Neural cell (in vitro differentiated cells): ENCODE results near the gene ZNF70. TPM values are rescaled to one million over a fixed set of nuclear protein-coding genes. Genes with fewer than 3 reads are reported as not detected.

Experiments
- H2AFZ ChIP-seq: fragments of 200-600, 300-800 bp; sonication (generic), shearing (Covaris generic); 2 replicates; pipeline ENCODE4 v1.6.0; 2014; ENCODE audit warnings: low read depth, mild to moderate bottlenecking, antibody characterized with exemption, low read length, moderate library complexity
- H3F3A ChIP-seq: fragments of 200-600 bp; shearing (Covaris generic); 2 replicates; pipeline ENCODE4 v1.6.1; 2016; ENCODE audit warnings: mild to moderate bottlenecking, moderate library complexity, mixed read lengths, antibody characterized with exemption, low read length; ENCODE audit not compliant: insufficient read depth, poor library complexity, severe bottlenecking
- H3K27ac ChIP-seq: fragments of 200-600, 300-800 bp; sonication (generic), shearing (Covaris generic); 2 replicates; pipeline ENCODE4 v1.5.1; 2014; ENCODE audit warnings: mild to moderate bottlenecking, low read length, moderate library complexity
- H3K27me3 ChIP-seq: fragments of 300-800, 200-600 bp; sonication (generic), shearing (Covaris generic); 2 replicates; pipeline ENCODE4 v1.6.0; 2014; ENCODE audit warnings: mild to moderate bottlenecking, low read depth, low read length, moderate library complexity; ENCODE audit not compliant: insufficient read depth
- H3K36me3 ChIP-seq: fragments of 300-800, 200-600 bp; sonication (generic), shearing (Covaris generic); 2 replicates; pipeline ENCODE4 v1.5.1; 2014; ENCODE audit warnings: mild to moderate bottlenecking, antibody characterized with exemption, low read length, moderate library complexity; ENCODE audit not compliant: insufficient read depth
- H3K4me2 ChIP-seq: fragments of 300-800, 200-600 bp; sonication (generic), shearing (Covaris generic); 2 replicates; pipeline ENCODE4 v1.6.0; 2014; ENCODE audit warnings: mild to moderate bottlenecking, low read length
- H3K4me3 ChIP-seq: fragments of 300-800, 200-600 bp; sonication (generic), shearing (Covaris generic); 2 replicates; pipeline ENCODE4 v1.5.1; 2014; ENCODE audit warnings: mild to moderate bottlenecking, low read length, moderate library complexity
- H3K79me2 ChIP-seq: fragments of 200-600 bp; shearing (Covaris generic); replicated peaks from 2 replicates; pipeline ENCODE4 v1.6.0; 2014; ENCODE audit warnings: mild to moderate bottlenecking, low read length, moderate library complexity; ENCODE audit not compliant: insufficient read depth
- H3K9ac ChIP-seq: fragments of 300-800, 200-600 bp; sonication (generic), shearing (Covaris generic); 2 replicates; pipeline ENCODE4 v1.6.1; 2016; ENCODE audit warnings: mild to moderate bottlenecking, low read length, mixed read lengths
- H3K9me2 ChIP-seq: fragments of 200-600 bp; shearing (Covaris generic); 2 replicates; pipeline ENCODE4 v1.6.1; 2016; ENCODE audit warnings: mild to moderate bottlenecking, low read length, mixed read lengths; ENCODE audit not compliant: insufficient read depth
- H3K9me3 ChIP-seq: fragments of 200-600, 300-800 bp; sonication (generic), shearing (Covaris generic); 2 replicates; pipeline ENCODE4 v1.6.1; 2016; ENCODE audit warnings: mild to moderate bottlenecking, mixed run types, low read length, moderate library complexity, mixed read lengths
- H4K20me1 ChIP-seq: fragments of 200-600 bp; shearing (Covaris generic); 2 replicates; pipeline ENCODE4 v1.6.1; 2016; ENCODE audit warnings: mild to moderate bottlenecking, mixed run types; ENCODE audit not compliant: insufficient read depth
- CTCF ChIP-seq: fragments of 450-650 bp; IDR thresholded peaks from 2 replicates; pipeline ENCODE4 v1.5.1; 2014; ENCODE audit warnings: antibody characterized with exemption, mild to moderate bottlenecking, moderate library complexity; ENCODE audit not compliant: poor library complexity, severe bottlenecking
- EP300 ChIP-seq: fragments of 450-650 bp; conservative IDR thresholded peaks from 2 replicates; pipeline ENCODE4 v1.6.1; 2014; ENCODE audit warnings: antibody characterized with exemption, mild to moderate bottlenecking, moderate library complexity; ENCODE audit not compliant: poor library complexity, severe bottlenecking
- EZH2 ChIP-seq: fragments of 200-600, 300-800 bp; shearing (Covaris generic), sonication (generic); IDR thresholded peaks from 2 replicates; pipeline ENCODE4 v1.6.1; 2014; ENCODE audit warnings: antibody characterized with exemption, low read length, borderline replicate concordance, mild to moderate bottlenecking; ENCODE audit not compliant: insufficient read depth, poor library complexity, severe bottlenecking
- MXI1 ChIP-seq: fragments of 450-650 bp; conservative IDR thresholded peaks from 2 replicates; pipeline ENCODE4 v1.6.1; 2014; ENCODE audit warnings: antibody characterized with exemption, mild to moderate bottlenecking; ENCODE audit not compliant: poor library complexity, severe bottlenecking
- POLR2AphosphoS5 ChIP-seq: IDR thresholded peaks from 2 replicates; pipeline ENCODE4 v1.6.1; 2012
- RAD21 ChIP-seq: fragments of 450-650 bp; conservative IDR thresholded peaks from 2 replicates; pipeline ENCODE4 v1.6.1; 2014; ENCODE audit warnings: antibody characterized with exemption, mild to moderate bottlenecking, moderate library complexity
- REST ChIP-seq: IDR thresholded peaks from 2 replicates; pipeline ENCODE4 v1.6.1; 2012; ENCODE audit warnings: borderline replicate concordance
- SMC3 ChIP-seq: fragments of 450-650 bp; conservative IDR thresholded peaks from 2 replicates; pipeline ENCODE4 v1.6.1; 2014; ENCODE audit warnings: antibody characterized with exemption, mild to moderate bottlenecking, moderate library complexity; ENCODE audit not compliant: poor library complexity
- TAF1 ChIP-seq: IDR thresholded peaks from 2 replicates; pipeline ENCODE4 v1.6.1; 2012; ENCODE audit warnings: low read depth
- polyA plus RNA-seq: library from polyadenylated mRNA; depleted of rRNA; stranded (reverse); fragments of >200 nt; gene quantifications from 2 replicates; pipeline ENCODE4 v1.2.3, GENCODE V29; 2014

ZNF70 gene
- polyA plus RNA-seq, 1 donor from 2014 or later: 1.3 TPM

- TF ChIP-seq TAF1 (no peak), CTCF (no peak)
- no peaks in the 10 kb centered on the region for H3K79me2 ChIP-seq
- no peak overlapping the region for H3K27ac ChIP-seq
- H3K4me2 ChIP-seq: no peak overlapping the region
- H2AFZ ChIP-seq: no peak overlapping the region
- H3K9ac ChIP-seq: no peak overlapping the region
- H3K27me3 ChIP-seq: no peaks in the 10 kb centered on the region
- H3K4me3 ChIP-seq: no peak overlapping the region
- H4K20me1 ChIP-seq: no peaks in the 10 kb centered on the region
- no peaks in the 10 kb centered on the region for H3F3A ChIP-seq
- no peaks in the 10 kb centered on the region for H3K9me2 ChIP-seq
- peaks cover 19% of the 10 kb centered on the region for H3K36me3 ChIP-seq
- H3K9me3 ChIP-seq: no peaks in the 10 kb centered on the region
These were observed 41.8 kb downstream of the ZNF70 start for GRCh38 chr22:23709107-23709506.

GRCh38 chr22:23708270-23708669, 42.6 kb downstream of the ZNF70 start:
- Histone ChIP-seq H3K27ac (no peak overlapping the region), H3K4me3 (no peak overlapping the region), H3K27me3 (no peaks in the 10 kb centered on the region), H3K9ac (no peak overlapping the region), H3K9me2 (no peaks in the 10 kb centered on the region), H3K36me3 (peaks cover 19% of the 10 kb centered on the region), H3K4me2 (no peak overlapping the region), H3K9me3 (no peaks in the 10 kb centered on the region), H3F3A (no peaks in the 10 kb centered on the region), H2AFZ (no peak overlapping the region), H3K79me2 (no peaks in the 10 kb centered on the region), H4K20me1 (no peaks in the 10 kb centered on the region)
- TF ChIP-seq EP300 (no peak), EZH2 (no peak), CTCF (no peak), SMC3 (no peak), POLR2AphosphoS5 (no peak), RAD21 (no peak), MXI1 (no peak), TAF1 (no peak), REST (no peak)
